HG03097 (cell line): ENCODE data around the gene EXOC4.
"Not testable (repeated sequence)": the region's sequence is repeated elsewhere in the genome, so short reads cannot be mapped to it uniquely, and the experiment has no call there.

ENCODE experiments used
- ATAC-seq: cut with Tn5 transposase; IDR thresholded peaks from one replicate; pipeline ENCODE4 v1.9.1; 2021; ENCODE audit not compliant: unreplicated experiment, low FRiP score

The EXOC4 gene

GRCh38 chr7:133593561-133593960 lies 340.7 kb downstream of the EXOC4 start:
- ATAC-seq = no peak

GRCh38 chr7:133601617-133602016 lies 348.7 kb downstream of the EXOC4 start:
- ATAC-seq = no peak

DNA sequence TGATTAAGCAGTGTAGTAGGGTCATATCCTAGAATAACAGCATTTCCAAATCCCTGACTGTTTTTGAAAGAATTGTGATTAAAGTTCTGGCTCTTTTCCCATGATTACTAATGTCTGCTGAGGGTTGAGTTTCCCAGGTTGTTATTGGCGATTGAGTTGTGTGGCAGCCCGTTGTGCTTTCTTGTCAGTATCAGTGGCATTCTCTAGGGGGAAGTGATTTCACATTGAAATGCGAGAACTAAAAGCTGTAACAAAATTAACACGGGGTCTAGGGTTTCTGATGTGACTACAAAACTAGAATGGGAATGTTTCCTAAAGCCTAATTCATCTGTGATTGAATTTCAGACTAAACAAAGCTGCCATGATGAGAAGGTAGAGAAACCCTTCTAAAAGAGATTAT lies 349.4 kb downstream of the EXOC4 start:
- no peak for ATAC-seq

GRCh38 chr7:133606991-133607390 lies 354.1 kb downstream of the EXOC4 start:
- ATAC-seq = no peak

DNA sequence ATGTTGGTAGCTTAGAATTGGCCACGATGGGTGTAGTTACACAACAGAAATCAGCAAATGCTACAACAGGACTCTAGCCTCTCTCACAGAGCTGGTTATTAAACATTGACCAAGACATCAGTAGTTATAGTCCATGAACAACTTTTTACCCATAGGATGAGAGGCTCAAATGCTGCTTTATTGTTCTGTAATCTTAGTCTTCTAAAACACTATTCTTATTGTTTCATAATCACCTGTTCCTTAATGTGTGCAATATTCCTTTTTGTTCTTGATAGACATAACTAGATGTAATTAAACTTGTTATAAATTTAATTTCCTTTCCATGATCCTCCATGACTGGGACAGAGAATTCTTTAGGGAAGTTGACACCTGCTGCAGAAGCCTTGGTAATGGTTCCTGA lies 356.9 kb downstream of the EXOC4 start:
- no peak for ATAC-seq

GRCh38 chr7:133611955-133612354 lies 359.1 kb downstream of the EXOC4 start:
- ATAC-seq = no peak

DNA sequence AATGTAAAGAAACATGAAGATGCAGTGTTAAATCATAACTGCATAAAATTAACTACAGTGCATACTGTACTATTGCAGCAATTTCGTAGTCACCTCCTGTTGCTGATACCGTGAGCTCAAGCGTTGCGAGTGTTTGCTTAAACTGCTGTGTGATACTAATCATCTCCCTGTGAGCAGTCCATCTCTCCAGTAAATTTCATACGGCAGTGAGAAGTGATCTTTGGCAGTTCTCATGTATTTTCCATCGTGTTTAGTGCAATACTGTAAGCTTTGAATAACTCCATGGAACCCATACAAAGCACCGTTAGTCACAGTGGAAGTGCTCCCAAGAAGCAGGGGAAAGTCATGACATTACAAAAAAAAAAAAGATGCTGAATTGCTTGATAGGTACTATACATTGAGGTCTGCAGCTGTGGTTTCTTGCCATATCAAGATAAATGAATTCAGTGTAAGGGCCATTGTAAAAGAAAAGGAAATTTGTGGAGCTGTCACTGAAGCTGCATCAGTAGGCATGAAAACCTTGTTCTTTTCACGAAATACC lies 360.4 kb downstream of the EXOC4 start:
- no peak for ATAC-seq

DNA sequence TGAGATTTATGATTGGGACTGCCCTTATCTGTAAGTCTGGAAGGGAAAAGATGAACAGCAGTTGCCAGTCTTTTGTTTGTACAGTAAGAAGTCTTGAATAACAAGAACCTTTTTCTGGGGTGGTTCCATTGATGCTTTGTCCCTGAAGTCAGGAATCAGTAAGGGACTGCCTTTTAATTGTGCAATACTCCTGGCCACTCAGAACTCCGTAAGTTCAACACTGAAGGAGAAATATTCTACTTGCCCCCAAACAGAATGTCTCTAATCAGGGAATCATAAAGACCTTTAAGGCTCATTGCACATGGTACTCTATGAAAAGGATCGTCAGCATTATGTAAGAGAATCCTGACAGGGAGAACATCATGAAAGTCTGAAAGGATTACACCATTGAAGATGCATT lies 361.4 kb downstream of the EXOC4 start:
- no peak for ATAC-seq

- ATAC-seq = no peak
Observed at GRCh38 chr7:133618970-133619369, 366.1 kb downstream of the EXOC4 start.

- no peak for ATAC-seq
Observed at GRCh38 chr7:133619491-133619890, 366.6 kb downstream of the EXOC4 start.

DNA sequence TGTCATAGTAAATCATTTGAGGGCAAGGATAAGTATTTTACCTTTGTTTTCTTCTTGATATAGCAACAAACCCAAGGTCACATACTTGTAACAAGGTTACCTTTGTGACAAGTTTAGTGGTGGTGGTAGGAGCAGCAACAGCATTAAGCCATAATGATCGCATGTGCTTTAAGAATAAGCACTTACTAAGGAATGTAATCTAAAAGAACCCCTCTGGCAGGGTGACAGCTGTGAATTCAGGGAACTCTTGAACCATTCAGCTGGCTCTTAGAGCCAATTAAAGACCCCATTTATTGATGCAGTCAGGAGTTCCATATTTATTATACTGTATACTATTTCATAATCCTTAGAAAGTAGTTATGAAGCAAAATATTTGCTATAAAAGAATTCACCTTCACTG lies 370.8 kb downstream of the EXOC4 start:
- no peak for ATAC-seq

DNA sequence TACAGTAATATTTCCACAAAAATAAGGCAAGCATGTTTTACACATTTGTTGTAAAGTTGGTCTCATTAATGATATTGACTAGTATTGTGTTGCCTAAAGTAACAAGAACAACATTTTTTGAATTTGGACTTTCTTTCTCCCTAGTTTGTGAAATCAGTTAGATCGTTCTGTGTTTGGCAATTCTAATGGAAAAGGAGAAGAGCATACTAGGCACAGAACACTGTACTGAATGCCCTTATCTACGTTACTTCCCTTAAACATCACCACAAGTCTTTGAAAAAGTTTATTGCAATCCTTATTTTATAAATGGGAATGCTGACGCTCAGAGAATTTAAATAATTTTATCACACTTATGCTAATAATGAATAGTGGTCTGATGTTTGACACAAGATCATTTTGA lies 372.2 kb downstream of the EXOC4 start:
- ATAC-seq = no peak

DNA sequence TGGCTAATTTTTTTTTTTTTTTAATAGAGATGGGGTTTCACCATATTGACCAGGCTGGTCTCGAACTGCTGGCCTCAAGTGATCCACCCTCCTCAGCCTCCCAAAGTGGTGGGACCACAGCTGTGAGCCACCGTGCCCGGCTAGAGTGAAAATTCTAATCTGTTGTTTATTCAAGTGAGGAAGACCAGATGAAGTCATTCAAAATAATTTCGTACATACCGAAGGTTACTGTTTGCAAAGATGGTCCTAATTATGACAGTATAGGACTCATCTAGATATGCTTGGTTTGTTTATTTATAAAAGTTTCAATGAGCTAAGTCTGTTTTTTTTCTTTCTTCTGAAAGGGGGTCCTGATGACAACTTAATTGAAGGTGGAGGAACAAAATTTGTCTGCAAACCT lies 376.8 kb downstream of the EXOC4 start:
- no peak for ATAC-seq

DNA sequence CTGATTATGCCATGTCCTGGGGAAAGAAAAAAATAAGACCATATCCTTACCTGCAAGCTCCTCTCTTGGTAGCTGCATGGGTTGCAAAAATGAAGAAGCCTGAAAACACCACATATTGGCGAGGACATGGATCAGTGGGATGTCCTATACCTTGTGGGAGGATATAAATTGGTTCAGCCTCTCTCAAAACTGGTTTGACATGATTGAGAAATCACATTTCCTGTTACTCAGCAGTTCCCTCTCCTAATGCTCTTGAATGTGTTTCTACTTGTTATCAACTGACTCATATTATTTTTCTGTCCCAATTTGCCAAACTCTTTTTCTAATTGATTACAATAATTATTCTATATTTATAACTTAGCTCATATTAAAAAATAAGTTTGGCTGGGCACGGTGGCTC lies 380.2 kb downstream of the EXOC4 start:
- ATAC-seq = no peak

DNA sequence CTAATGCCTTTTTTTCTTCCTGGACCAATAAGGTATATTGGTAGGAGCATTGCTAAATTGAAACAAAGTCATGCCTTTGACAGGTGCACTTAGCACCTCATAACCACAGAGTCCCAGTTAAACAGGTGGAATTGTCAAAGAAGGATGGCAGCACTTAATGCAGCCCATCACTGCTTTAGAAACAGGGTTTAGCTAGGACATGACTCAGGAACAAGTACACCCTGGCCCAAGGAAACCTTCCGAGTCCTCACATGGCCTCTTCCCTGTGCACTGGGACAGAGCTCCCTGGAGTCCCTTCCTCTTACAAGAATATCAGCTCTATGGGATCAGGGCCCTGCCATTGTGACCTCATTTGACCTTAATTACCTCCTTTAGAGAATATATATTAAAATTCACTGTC lies 382.7 kb downstream of the EXOC4 start:
- ATAC-seq = no peak

- ATAC-seq = no peak
Observed at GRCh38 chr7:133638857-133639256, 386.0 kb downstream of the EXOC4 start.

DNA sequence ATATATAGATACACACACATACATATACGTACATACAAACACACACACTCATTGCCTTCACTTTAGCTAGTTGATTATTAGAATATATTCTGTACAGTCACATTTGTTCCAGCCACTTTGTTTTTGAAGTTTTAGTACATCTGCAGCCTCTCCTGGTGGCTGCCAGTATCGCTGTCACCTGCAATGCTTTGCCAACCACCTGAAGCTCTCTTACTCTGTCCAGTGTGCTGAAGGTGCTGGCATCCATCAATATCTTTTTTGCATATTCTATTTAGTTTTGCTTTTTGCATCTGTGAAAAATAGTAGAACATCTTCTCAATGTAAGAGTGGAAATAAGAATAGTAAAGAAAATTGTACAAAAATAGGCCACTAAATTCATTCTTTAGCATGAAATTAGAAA lies 388.6 kb downstream of the EXOC4 start:
- ATAC-seq = no peak

GRCh38 chr7:133642907-133643306 lies 390.0 kb downstream of the EXOC4 start:
- no peak for ATAC-seq

GRCh38 chr7:133643652-133644051 lies 390.8 kb downstream of the EXOC4 start:
- ATAC-seq = not testable (repeated sequence)

- no peak for ATAC-seq
Observed at GRCh38 chr7:133645884-133646391, 393.1 kb downstream of the EXOC4 start.

DNA sequence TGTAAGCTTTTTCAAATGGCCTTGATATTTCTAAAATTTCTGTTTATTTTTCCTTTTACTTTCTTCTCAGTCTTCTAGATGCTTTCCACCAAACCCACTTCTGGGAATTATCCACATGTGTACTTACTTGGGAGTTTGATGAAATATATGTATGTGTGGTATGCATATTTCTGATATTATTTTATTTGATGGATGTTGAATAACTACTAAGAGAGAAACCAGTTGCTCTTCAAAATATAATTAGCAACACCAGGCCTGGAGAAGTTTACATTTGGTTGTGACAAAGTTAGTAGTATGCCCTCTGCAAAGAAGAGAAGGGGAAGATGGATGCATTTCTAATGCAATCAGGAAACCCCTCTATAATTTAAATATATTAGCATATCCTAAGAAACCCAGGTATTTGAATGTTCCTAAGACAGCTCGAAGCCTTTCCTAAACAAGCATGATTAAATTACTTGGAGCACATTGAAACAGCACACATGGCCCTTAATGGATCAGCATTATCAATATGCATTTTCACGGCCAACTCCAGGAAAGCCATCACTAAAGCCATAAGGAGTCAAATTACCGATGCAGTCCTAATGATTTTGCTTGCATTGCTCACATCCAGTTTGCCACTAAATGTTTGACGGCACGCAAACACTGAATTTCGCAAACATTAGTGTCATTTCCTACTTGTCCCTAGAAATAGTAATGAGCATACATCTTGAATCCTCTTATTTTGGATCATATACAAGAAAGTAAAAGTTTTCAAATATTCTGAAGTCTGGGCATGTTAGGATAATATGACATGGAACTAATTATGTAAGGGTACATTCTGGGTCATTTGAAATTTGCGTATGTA lies 393.8 kb downstream of the EXOC4 start:
- no peak for ATAC-seq

- no peak for ATAC-seq
Observed at GRCh38 chr7:133649593-133649992, 396.7 kb downstream of the EXOC4 start.
